ENCODE data around the gene STIL.
"Not testable (repeated sequence)": the region's sequence is repeated elsewhere in the genome, so short reads cannot be mapped to it uniquely, and the experiment has no call there.

Gene STIL

GRCh38 chr1:47276850-47277249, 37.1 kb downstream of the STIL start:
- peaks cover 71% of the 10 kb centered on the region for H3K36me3 ChIP-seq
- no peak for TF ChIP-seq Cebpa-rat (IDR thresholded peaks at IDR 0.05)
- no peak overlapping the region for H3K4me3 ChIP-seq
- H3K27ac ChIP-seq, result no peak overlapping the region
- no peaks in the 10 kb centered on the region for H3K27me3 ChIP-seq
- no peak overlapping the region for H3K4me2 ChIP-seq
- no peaks in the 10 kb centered on the region for H3K4me1 ChIP-seq
- no peaks in the 10 kb centered on the region for H3K9me3 ChIP-seq
- no peaks in the 10 kb centered on the region for H4K20me1 ChIP-seq
- H3K9ac ChIP-seq, result no peak overlapping the region

GRCh38 chr1:47275811-47276210, 38.1 kb downstream of the STIL start:
- not testable (repeated sequence) for H3K9ac ChIP-seq, H3K27ac ChIP-seq
- peaks cover 79% of the 10 kb centered on the region for H3K36me3 ChIP-seq

GRCh38 chr1:47265529-47265928, 48.4 kb downstream of the STIL start:
- H3K4me3 ChIP-seq, H3K4me2 ChIP-seq, H3K9ac ChIP-seq, H3K27ac ChIP-seq, H4K20me1 ChIP-seq, H3K27me3 ChIP-seq, H3K4me1 ChIP-seq, H3K9me3 ChIP-seq: not testable (repeated sequence)
- H3K36me3 ChIP-seq, result peaks cover 93% of the 10 kb centered on the region

More at GRCh38 chr1:47275811-47276210, 38.1 kb downstream of the STIL start:
- H3K4me3 ChIP-seq, H3K4me1 ChIP-seq, H3K9me3 ChIP-seq, H3K4me2 ChIP-seq, H3K27me3 ChIP-seq, H4K20me1 ChIP-seq: not testable (repeated sequence)

GRCh38 chr1:47262787-47263413, 51.0 kb downstream of the STIL start:
- no peak overlapping the region for H3K4me3 ChIP-seq
- H3K4me2 ChIP-seq, result no peak overlapping the region
- no peaks in the 10 kb centered on the region for H3K4me1 ChIP-seq
- no peaks in the 10 kb centered on the region for H4K20me1 ChIP-seq
- H3K9ac ChIP-seq, result no peak overlapping the region
- no peak for TF ChIP-seq Cebpa-rat (IDR thresholded peaks at IDR 0.05)
- no peaks in the 10 kb centered on the region for H3K9me3 ChIP-seq
- peaks cover 94% of the 10 kb centered on the region for H3K36me3 ChIP-seq
- no peak overlapping the region for H3K27ac ChIP-seq
- H3K27me3 ChIP-seq, result no peaks in the 10 kb centered on the region

GRCh38 chr1:47257224-47257623, 56.7 kb downstream of the STIL start:
- Histone ChIP-seq H3K4me1 (no peaks in the 10 kb centered on the region), H4K20me1 (no peaks in the 10 kb centered on the region), H3K27me3 (no peaks in the 10 kb centered on the region), H3K36me3 (peaks cover 85% of the 10 kb centered on the region), H3K9me3 (no peaks in the 10 kb centered on the region), H3K4me3 (no peak overlapping the region), H3K27ac (no peak overlapping the region), H3K9ac (no peak overlapping the region), H3K4me2 (no peak overlapping the region)
- TF ChIP-seq Cebpa-rat (IDR thresholded peaks at IDR 0.05), result no peak

- no peaks in the 10 kb centered on the region for H3K27me3 ChIP-seq
- no peaks in the 10 kb centered on the region for H3K9me3 ChIP-seq
- no peak overlapping the region for H3K9ac ChIP-seq
- H3K36me3 ChIP-seq, result peaks cover 71% of the 10 kb centered on the region
- TF ChIP-seq Cebpa-rat (IDR thresholded peaks at IDR 0.05), result no peak
- H4K20me1 ChIP-seq, result no peaks in the 10 kb centered on the region
- H3K27ac ChIP-seq, result no peak overlapping the region
- H3K4me3 ChIP-seq, result no peak overlapping the region
- no peaks in the 10 kb centered on the region for H3K4me1 ChIP-seq
- no peak overlapping the region for H3K4me2 ChIP-seq
These were observed 61.2 kb downstream of the STIL start for GRCh38 chr1:47252795-47253194.

- TF ChIP-seq Cebpa-rat (IDR thresholded peaks at IDR 0.05), result no peak
- no peaks in the 10 kb centered on the region for H3K9me3 ChIP-seq
- no peak overlapping the region for H3K9ac ChIP-seq
- no peak overlapping the region for H3K4me2 ChIP-seq
- H3K4me3 ChIP-seq, result no peak overlapping the region
- H3K27me3 ChIP-seq, result no peaks in the 10 kb centered on the region
- H3K27ac ChIP-seq, result no peak overlapping the region
- peaks cover 69% of the 10 kb centered on the region for H3K36me3 ChIP-seq
- no peaks in the 10 kb centered on the region for H4K20me1 ChIP-seq
- H3K4me1 ChIP-seq, result no peaks in the 10 kb centered on the region
These were observed 61.6 kb downstream of the STIL start for GRCh38 chr1:47252369-47252768.

GRCh38 chr1:47249755-47250154, 64.2 kb downstream of the STIL start:
- H3K27me3 ChIP-seq, result no peaks in the 10 kb centered on the region
- no peak overlapping the region for H3K4me2 ChIP-seq
- H3K4me3 ChIP-seq, result no peak overlapping the region
- H3K27ac ChIP-seq, result no peak overlapping the region
- H4K20me1 ChIP-seq, result no peaks in the 10 kb centered on the region
- no peaks in the 10 kb centered on the region for H3K9me3 ChIP-seq
- H3K9ac ChIP-seq, result no peak overlapping the region
- no peak for TF ChIP-seq Cebpa-rat (IDR thresholded peaks at IDR 0.05)
- no peaks in the 10 kb centered on the region for H3K4me1 ChIP-seq
- peaks cover 46% of the 10 kb centered on the region for H3K36me3 ChIP-seq

- TF ChIP-seq Cebpa-rat (IDR thresholded peaks at IDR 0.05), result no peak
- no peak overlapping the region for H3K4me2 ChIP-seq
- H3K27ac ChIP-seq, result no peak overlapping the region
- no peaks in the 10 kb centered on the region for H3K9me3 ChIP-seq
- no peak overlapping the region for H3K4me3 ChIP-seq
- no peaks in the 10 kb centered on the region for H4K20me1 ChIP-seq
- H3K27me3 ChIP-seq, result no peaks in the 10 kb centered on the region
- H3K9ac ChIP-seq, result no peak overlapping the region
- H3K4me1 ChIP-seq, result peaks cover under 1% of the 10 kb centered on the region; the same call in 1 of the 2 replicates
- H3K36me3 ChIP-seq, result peaks cover 5% of the 10 kb centered on the region
These were observed 69.5 kb downstream of the STIL start for GRCh38 chr1:47244339-47244862.

- no peaks in the 10 kb centered on the region for H3K36me3 ChIP-seq
- H3K9me3 ChIP-seq, result no peaks in the 10 kb centered on the region
- H3K9ac ChIP-seq, result no peak overlapping the region
- H3K4me3 ChIP-seq, result no peak overlapping the region
- no peak overlapping the region for H3K27ac ChIP-seq
- no peak overlapping the region for H3K4me2 ChIP-seq
- H3K27me3 ChIP-seq, result no peaks in the 10 kb centered on the region
- no peak for TF ChIP-seq Cebpa-rat (IDR thresholded peaks at IDR 0.05)
- peaks cover 5% of the 10 kb centered on the region; the same call in 1 of the 2 replicates for H3K4me1 ChIP-seq
- H4K20me1 ChIP-seq, result no peaks in the 10 kb centered on the region
These were observed 70.0 kb downstream of the STIL start for GRCh38 chr1:47243910-47244309.

Measured in BLaER1 (cell line).